ENCODE data around the gene ALDH2.

- TF ChIP-seq POLR2A (IDR thresholded peaks at IDR 0.05; ENCODE audit: low read depth, low read length) (no peak), TAF1 (IDR thresholded peaks at IDR 0.05; ENCODE audit: low read depth, low read length) (no peak), POLR2AphosphoS5 (IDR thresholded peaks at IDR 0.05; ENCODE audit: low read depth, low read length) (no peak), POU2F2 (IDR thresholded peaks at IDR 0.05; ENCODE audit: low read depth, low read length) (no peak), SPI1 (IDR thresholded peaks at IDR 0.05; ENCODE audit: low read depth, low read length) (no peak)
Measured at GRCh38 chr12:111828338-111828979, 61.7 kb downstream of the ALDH2 start.

All from GM12891 (cell line).